Thyroid gland (tissue), 4 donors: Measurements from ENCODE around the gene ACP2.

Experiments
- POLR2A ChIP-seq, 2 donors: fragments of 450-650 bp; IDR thresholded peaks; one replicate each; pipeline ENCODE4 v1.6.1; 2017; ENCODE audit warnings: antibody characterized with exemption in 2 of 2, mild to moderate bottlenecking in 2 of 2, moderate library complexity in 1 of 2
- TF ChIP-seq, protein P1 (sequence below), 6 experiments: fragments of 200-600 bp in 3 of 6; fragments of 450-650 bp in 3 of 6; sonication (generic) in 3 of 6; IDR thresholded peaks; one replicate each; pipeline ENCODE4 v1.5.1; 2016 to 2019; ENCODE audit warnings: antibody characterized with exemption in 6 of 6, mild to moderate bottlenecking in 2 of 6, inconsistent platforms in 1 of 6, moderate library complexity in 1 of 6

DNA sequence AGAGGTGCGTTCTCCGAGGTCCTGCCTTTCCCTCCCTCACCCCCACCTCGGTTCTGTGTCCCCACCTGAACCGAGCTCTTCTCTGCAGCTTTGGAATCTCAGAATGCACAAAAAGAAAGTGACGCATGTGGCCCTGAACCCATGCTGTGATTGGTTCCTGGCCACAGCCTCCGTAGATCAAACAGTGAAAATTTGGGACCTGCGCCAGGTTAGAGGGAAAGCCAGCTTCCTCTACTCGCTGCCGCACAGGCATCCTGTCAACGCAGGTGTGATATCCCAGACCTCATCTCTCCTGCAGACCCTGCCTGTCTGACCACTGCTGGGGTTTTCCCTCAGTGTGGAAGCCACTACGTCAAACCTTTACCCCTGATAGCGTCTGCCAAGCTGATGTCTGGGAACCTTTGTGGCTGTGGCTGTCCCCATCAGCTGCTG is 13.9 kb downstream of the ACP2 start:
- TF ChIP-seq, protein P1, sequence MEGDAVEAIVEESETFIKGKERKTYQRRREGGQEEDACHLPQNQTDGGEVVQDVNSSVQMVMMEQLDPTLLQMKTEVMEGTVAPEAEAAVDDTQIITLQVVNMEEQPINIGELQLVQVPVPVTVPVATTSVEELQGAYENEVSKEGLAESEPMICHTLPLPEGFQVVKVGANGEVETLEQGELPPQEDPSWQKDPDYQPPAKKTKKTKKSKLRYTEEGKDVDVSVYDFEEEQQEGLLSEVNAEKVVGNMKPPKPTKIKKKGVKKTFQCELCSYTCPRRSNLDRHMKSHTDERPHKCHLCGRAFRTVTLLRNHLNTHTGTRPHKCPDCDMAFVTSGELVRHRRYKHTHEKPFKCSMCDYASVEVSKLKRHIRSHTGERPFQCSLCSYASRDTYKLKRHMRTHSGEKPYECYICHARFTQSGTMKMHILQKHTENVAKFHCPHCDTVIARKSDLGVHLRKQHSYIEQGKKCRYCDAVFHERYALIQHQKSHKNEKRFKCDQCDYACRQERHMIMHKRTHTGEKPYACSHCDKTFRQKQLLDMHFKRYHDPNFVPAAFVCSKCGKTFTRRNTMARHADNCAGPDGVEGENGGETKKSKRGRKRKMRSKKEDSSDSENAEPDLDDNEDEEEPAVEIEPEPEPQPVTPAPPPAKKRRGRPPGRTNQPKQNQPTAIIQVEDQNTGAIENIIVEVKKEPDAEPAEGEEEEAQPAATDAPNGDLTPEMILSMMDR (IDR thresholded peaks at IDR 0.05), result no peak
- TF ChIP-seq POLR2A (IDR thresholded peaks at IDR 0.05), result peak in 1 of 2 donors; percentile 14
